NK-92 treated with Interleukin-12 subunit alpha and Interleukin-12 subunit beta, amount 100 ng/mL, for 24 hours (cell line): Measurements from ENCODE around the gene SLC9C1.

ENCODE experiments used
- DNase-seq: peaks from one replicate; lab custom pipeline; 2025; lab: John Stamatoyannopoulos, UW

The SLC9C1 gene

GRCh38 chr3:112306825-112307224, 12.8 kb upstream of the SLC9C1 start:
- no peak for DNase-seq

DNA sequence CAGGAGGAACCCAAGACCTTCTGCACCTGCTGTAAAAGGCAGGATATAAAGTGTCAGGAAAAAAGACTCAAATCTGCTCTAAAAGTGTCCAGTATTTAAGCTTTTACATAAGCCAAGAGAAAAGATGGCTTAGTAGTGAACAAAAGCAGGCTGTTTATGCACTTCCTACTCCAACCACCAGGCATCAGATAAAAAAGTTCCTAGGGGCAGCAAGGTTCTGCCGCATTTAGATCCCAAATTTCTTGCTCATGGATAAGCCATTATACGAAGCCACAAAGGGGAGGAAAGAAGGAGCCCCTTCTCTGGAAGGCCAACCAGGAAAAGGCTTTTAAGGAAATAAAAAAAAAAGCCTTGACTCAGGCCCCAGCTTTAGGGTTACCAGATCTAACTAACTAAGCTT, 10.6 kb upstream of the SLC9C1 start:
- DNase-seq: no peak

DNA sequence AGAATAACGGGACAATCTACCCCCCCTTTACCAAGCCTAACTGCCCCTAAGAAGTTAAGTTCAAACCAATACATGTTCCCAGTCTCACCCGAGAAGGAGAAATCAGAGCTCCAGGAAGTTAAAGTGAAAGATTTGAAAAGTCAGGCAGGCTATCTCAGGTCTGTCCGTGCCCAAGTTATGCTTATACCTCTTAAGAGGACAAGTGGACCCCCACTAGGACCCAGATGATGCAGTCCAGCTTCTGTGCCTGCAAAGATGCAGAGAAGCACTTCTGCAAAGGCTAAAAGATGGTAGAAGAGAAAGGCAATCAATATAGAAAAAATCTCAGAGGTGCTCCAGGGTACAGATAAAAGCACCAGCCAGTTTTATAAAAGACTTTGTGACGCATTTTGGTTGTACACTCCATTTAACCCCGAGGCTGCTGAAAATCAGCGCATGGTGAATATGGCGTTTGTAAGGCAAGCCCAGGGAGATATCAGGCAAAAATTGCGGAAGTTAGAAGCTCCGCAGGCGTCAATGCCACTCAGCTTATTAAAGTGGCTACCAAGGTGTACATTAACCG, 9.8 kb upstream of the SLC9C1 start:
- DNase-seq: no peak

GRCh38 chr3:112302881-112303763, 9.1 kb upstream of the SLC9C1 start:
- no peak for DNase-seq

DNA sequence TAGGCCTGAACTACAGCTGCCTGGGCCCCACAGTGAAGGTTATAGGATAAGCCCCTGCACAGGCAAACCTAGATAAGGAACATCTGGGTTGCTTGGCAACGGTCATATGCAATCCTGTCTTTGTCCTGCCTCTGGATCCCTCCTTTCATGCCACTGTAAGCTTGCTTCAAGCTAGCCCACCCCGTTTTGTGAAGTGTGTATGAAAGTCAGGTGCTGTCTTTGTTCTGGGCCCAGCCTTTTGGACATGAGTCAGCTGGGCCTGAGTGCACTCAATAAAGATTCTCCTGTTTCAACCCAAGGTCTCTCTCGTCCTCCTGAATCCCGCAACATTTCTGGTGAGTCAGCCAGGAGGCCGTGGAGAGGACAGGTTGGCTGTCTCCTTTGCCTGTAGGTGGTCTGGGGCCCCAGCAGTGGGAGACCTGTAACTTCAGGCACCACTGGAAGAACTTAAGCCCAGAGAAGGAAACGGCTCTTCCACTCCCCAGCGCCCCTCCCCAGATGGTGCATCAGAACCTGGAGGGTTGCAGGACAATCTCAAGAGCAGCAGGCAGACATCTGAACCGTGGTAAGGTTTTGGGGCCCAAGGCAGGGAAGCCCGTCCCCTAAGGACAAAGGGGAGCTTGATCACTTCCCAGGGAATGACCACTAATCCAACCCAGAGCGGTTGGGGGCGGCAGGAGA, 8.3 kb upstream of the SLC9C1 start:
- DNase-seq: no peak

DNA sequence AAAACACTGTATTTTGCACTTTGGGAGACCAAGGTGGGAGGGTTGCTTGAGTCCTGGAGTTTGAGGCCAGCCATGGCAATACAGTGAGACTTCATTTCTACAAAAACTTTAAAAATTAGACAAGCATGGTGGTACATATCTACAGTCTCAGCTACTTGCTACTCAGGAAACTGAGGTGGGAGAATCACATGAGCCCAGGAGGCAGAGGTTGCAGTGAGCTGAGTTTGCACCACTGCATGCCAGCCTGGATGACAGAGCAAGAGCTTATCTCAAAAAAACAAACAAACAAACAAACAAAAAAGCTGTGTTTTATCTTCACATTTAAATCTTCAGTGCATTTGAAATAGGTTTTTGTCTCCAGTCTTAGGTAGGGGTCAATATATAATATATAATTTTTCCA, 4.8 kb upstream of the SLC9C1 start:
- DNase-seq: no peak

GRCh38 chr3:112297714-112298113, 3.7 kb upstream of the SLC9C1 start:
- no peak for DNase-seq

- DNase-seq: no peak
Observed at GRCh38 chr3:112289011-112289410, 5.0 kb downstream of the SLC9C1 start.

- DNase-seq: no peak
Observed at GRCh38 chr3:112280266-112280665, 13.8 kb downstream of the SLC9C1 start.

GRCh38 chr3:112273536-112273935, 20.5 kb downstream of the SLC9C1 start:
- DNase-seq: no peak

DNA sequence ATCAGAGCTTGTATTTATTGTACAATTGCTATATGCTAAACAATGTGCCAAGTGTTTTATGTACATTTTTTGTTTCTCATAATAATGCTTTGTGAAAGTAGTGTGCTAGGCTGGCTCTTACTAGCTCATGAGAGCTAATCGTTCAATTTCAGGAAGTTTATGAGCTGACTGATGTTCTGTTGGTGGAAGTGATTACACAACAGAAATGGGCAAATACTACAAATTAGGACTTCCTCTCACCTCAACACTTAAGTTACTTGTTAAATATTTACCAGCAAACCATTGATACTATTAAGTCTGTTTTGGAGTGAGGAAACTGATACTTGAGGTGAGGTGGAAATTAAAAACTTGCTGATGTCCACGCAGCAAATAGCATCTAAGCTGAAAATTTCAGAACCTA, 32.3 kb downstream of the SLC9C1 start:
- DNase-seq: no peak

GRCh38 chr3:112260563-112260962, 33.5 kb downstream of the SLC9C1 start:
- DNase-seq: no peak

DNA sequence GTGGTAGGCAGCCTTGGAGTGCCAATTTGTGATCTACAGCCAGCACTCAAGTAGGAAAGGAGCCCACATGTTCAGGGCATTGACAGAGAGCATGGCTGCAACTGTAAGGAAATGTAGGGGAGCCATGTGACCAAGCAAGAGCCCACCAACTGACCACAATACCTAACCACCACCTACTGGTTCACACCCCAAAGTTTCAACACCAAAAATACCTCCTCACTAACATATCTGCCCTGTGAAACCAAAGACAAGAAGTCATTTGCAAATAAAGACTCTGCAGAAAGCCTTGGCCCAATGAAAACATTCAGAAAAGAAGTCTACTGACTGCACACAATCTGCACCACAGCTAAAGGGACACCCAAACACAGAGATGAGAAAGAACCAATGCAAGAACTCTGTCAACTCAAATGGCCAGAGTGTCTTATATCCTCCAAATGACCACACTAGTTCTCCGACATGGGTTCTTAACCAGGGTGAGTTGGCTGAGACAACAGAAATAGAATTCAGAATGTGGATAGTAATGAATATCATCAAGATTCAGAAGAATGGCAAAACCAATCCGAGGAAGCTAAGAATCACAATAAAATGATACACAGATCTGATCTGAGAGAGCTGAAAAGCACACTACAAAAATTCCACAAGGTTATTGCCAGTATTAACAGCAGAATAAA, 40.6 kb downstream of the SLC9C1 start:
- DNase-seq: peak; percentile 13

- no peak for DNase-seq
Observed at GRCh38 chr3:112247900-112248299, 46.1 kb downstream of the SLC9C1 start.

GRCh38 chr3:112247350-112247749, 46.7 kb downstream of the SLC9C1 start:
- no peak for DNase-seq

- no peak for DNase-seq
Observed at GRCh38 chr3:112233083-112233482, 60.9 kb downstream of the SLC9C1 start.

DNA sequence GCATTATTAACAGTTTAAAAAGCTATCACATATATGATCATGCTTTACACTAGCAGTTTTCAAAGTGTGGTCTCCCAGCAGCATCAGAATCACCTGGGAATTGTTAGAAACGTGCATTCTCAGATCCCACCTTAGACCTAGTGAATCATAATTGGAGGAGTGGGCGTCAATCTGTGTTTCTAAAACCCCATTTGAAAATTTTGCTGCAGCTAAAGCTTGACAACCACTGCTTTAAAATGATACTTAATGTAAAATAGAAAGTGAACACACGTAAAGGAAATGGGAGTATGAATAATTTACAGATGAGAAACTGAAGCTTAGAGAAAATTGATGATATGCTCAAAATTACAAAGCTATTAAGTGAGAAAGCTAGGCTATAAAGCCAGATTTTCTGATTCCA, 62.3 kb downstream of the SLC9C1 start:
- no peak for DNase-seq

GRCh38 chr3:112230033-112230432, 64.0 kb downstream of the SLC9C1 start:
- no peak for DNase-seq

DNA sequence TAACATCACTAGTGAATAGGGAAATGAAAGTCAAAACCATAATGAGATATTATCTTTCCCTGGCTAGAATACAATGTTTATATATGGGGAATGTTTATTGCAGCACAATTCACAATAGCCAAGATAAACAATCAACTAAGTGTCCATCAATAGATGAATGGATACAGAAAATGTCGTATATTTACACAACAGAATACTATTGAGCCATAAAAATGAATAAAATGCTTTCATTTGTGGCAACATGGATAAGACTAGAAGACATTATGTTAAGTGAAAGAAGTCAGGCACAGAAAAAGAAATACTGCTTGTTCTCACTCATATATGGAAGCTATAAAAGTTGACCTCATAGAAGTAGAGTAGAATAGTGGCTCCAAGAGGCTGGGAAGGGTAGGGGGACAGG, 65.2 kb downstream of the SLC9C1 start:
- no peak for DNase-seq

DNA sequence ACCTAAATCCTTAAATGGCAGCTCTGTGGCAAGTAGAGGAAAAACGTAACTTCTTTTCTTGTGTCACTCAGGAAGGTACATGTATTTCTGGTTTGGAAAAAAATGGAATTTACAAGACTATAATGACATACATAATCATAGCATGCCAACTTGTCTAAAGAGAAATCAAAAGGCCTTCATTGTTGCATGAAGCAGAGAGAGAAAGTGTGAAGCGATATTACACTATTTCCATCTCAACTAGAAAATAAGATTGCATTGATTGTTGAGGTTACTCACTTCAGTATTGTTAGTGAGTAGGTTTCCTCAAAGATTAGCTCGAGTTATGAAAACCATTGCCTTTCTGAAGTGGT, 93.7 kb downstream of the SLC9C1 start:
- no peak for DNase-seq

- no peak for DNase-seq
Observed at GRCh38 chr3:112199622-112200316, 94.2 kb downstream of the SLC9C1 start.

GRCh38 chr3:112197131-112197530, 96.9 kb downstream of the SLC9C1 start:
- no peak for DNase-seq
